Brain microvascular endothelial cell (primary cell): ENCODE data around the gene NTRK3.

Experiments
- DNase-seq: peaks from one replicate; pipeline ENCODE4 v3.0.0-alpha.2; 2020
- H3K27ac ChIP-seq: fragments of 250-450 bp; sonication (Bioruptor Pico); 2 replicates; pipeline ENCODE4 v1.5.1; 2020; ENCODE audit warnings: mild to moderate bottlenecking, moderate library complexity
- H3K27me3 ChIP-seq: fragments of 250-450 bp; sonication (Bioruptor Pico); replicated peaks from 2 replicates; pipeline ENCODE4 v1.5.1; 2020; ENCODE audit warnings: mild to moderate bottlenecking
- H3K36me3 ChIP-seq: fragments of 250-450 bp; sonication (Bioruptor Pico); replicated peaks from 2 replicates; pipeline ENCODE4 v1.5.1; 2020; ENCODE audit warnings: mild to moderate bottlenecking
- H3K4me3 ChIP-seq: 2 replicates; pipeline ENCODE4 v1.5.1; 2011; ENCODE audit warnings: low read depth, mild to moderate bottlenecking, control low read depth, low read length, moderate library complexity
- CTCF ChIP-seq: IDR thresholded peaks from 2 replicates; pipeline ENCODE4 v1.5.1; 2011; ENCODE audit warnings: low read depth, mild to moderate bottlenecking, moderate library complexity, low read length, control low read depth, inconsistent platforms; ENCODE audit errors: missing control alignments
- in situ Hi-C: cut with HindIII; loops from 2 replicates; pipeline ENCODE4 v1.10.0; 2017; ENCODE audit warnings: low sequenced_read_pairs, low pct_ligation_motif_present

The NTRK3 gene

GRCh38 chr15:88223084-88223483, 33.5 kb downstream of the NTRK3 start:
- no peak overlapping the region for H3K27ac ChIP-seq
- in situ Hi-C loops: no loop called here
- no peaks in the 10 kb centered on the region for H3K27me3 ChIP-seq
- no peak for DNase-seq
- H3K4me3 ChIP-seq: no peak overlapping the region
- no peaks in the 10 kb centered on the region for H3K36me3 ChIP-seq
- TF ChIP-seq CTCF: no peak

GRCh38 chr15:88221836-88222235, 34.7 kb downstream of the NTRK3 start:
- Histone ChIP-seq H3K27me3 (no peaks in the 10 kb centered on the region), H3K4me3 (no peak overlapping the region), H3K27ac (no peak overlapping the region), H3K36me3 (no peaks in the 10 kb centered on the region)
- no peak for TF ChIP-seq CTCF
- in situ Hi-C loops: no loop called here
- no peak for DNase-seq

- in situ Hi-C loops: no loop called here
- Histone ChIP-seq H3K36me3 (no peaks in the 10 kb centered on the region), H3K27me3 (no peaks in the 10 kb centered on the region), H3K27ac (no peak overlapping the region), H3K4me3 (no peak overlapping the region)
- no peak for DNase-seq
- no peak for TF ChIP-seq CTCF
Observed at GRCh38 chr15:88220443-88221335, 35.9 kb downstream of the NTRK3 start.

GRCh38 chr15:88219623-88220022, 36.9 kb downstream of the NTRK3 start:
- TF ChIP-seq CTCF: no peak
- in situ Hi-C loops: no loop called here
- no peaks in the 10 kb centered on the region for H3K27me3 ChIP-seq
- no peak for DNase-seq
- no peaks in the 10 kb centered on the region for H3K36me3 ChIP-seq
- H3K27ac ChIP-seq: no peak overlapping the region
- H3K4me3 ChIP-seq: no peak overlapping the region

GRCh38 chr15:88218557-88219221, 37.9 kb downstream of the NTRK3 start:
- no peaks in the 10 kb centered on the region for H3K36me3 ChIP-seq
- in situ Hi-C loops: no loop called here
- no peak overlapping the region for H3K4me3 ChIP-seq
- no peak for TF ChIP-seq CTCF
- DNase-seq: no peak
- no peaks in the 10 kb centered on the region for H3K27me3 ChIP-seq
- H3K27ac ChIP-seq: no peak overlapping the region
